GM12891 (cell line): ENCODE data around the gene CCDC117.
"Not testable (repeated sequence)": the region's sequence is repeated elsewhere in the genome, so short reads cannot be mapped to it uniquely, and the experiment has no call there.

Experiments used
- POLR2A ChIP-seq: IDR thresholded peaks from 2 replicates; pipeline ENCODE4 v1.6.1; 2011; ENCODE audit warnings: low read depth, low read length, control low read depth
- TAF1 ChIP-seq: IDR thresholded peaks from 2 replicates; pipeline ENCODE4 v1.6.1; 2011; ENCODE audit warnings: low read depth, low read length, control low read depth

DNA sequence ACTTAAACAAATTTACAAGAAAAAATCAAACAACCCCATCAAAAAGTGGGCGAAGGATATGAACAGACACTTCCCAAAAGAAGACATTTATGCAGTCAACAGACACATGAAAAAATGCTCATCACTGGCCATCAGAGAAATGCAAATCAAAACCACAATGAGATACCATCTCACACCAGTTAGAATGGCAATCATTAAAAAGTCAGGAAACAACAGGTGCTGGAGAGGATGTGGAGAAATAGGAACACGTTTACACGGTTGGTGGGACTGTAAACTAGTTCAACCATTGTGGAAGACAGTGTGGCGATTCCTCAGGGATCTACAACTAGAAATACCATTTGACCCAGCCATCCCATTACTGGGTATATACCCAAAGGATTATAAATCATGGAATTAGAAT is 53.9 kb downstream of the CCDC117 start:
- TF ChIP-seq TAF1, POLR2A: not testable (repeated sequence)
